Hypothalamus (tissue), 51 donors: Measurements from ENCODE around the gene CTSH.
"Not testable (repeated sequence)": the region's sequence is repeated elsewhere in the genome, so short reads cannot be mapped to it uniquely, and the experiment has no call there.

Experiments
- DNase-seq, 51 donors: peaks; one replicate each; lab custom pipeline; 2025; lab: John Stamatoyannopoulos, UW

The CTSH gene

GRCh38 chr15:78925076-78925624 is 19.7 kb downstream of the CTSH start:
- no peak for DNase-seq

GRCh38 chr15:78923480-78924360 is 21.1 kb downstream of the CTSH start:
- no peak for DNase-seq

GRCh38 chr15:78923015-78923414 is 21.8 kb downstream of the CTSH start:
- no peak for DNase-seq

GRCh38 chr15:78922527-78922926 is 22.3 kb downstream of the CTSH start:
- DNase-seq: no peak

- peak in 6 of 51 donors; percentile 10 to 43 (median 23) for DNase-seq
These were observed 22.9 kb downstream of the CTSH start for GRCh38 chr15:78921940-78922339.

GRCh38 chr15:78921517-78921916 is 23.3 kb downstream of the CTSH start:
- no peak for DNase-seq

- no peak for DNase-seq
These were observed 27.0 kb downstream of the CTSH start for GRCh38 chr15:78917888-78918287.

- no peak for DNase-seq
These were observed 28.8 kb downstream of the CTSH start for GRCh38 chr15:78916088-78916487.

GRCh38 chr15:78915341-78916087 is 29.3 kb downstream of the CTSH start:
- peak in 13 of 51 donors; percentile 25 to 46 (median 36) for DNase-seq

- DNase-seq: peak in 3 of 51 donors; percentile 29 to 35 (median 31)
These were observed 30.6 kb downstream of the CTSH start for GRCh38 chr15:78914027-78914764.

- no peak for DNase-seq
These were observed 31.8 kb downstream of the CTSH start for GRCh38 chr15:78913012-78913411.

GRCh38 chr15:78912316-78912715 is 32.5 kb downstream of the CTSH start:
- no peak for DNase-seq

- DNase-seq: peak in 1 of 51 donors; percentile 10
These were observed 34.6 kb downstream of the CTSH start for GRCh38 chr15:78910271-78910670.

GRCh38 chr15:78909791-78910228 is 35.0 kb downstream of the CTSH start:
- DNase-seq: peak in 3 of 51 donors; percentile 15 to 36 (median 27)

- no peak for DNase-seq
These were observed 35.6 kb downstream of the CTSH start for GRCh38 chr15:78909160-78909695.

GRCh38 chr15:78907577-78907976 is 37.3 kb downstream of the CTSH start:
- DNase-seq: no peak

GRCh38 chr15:78906316-78906620 is 38.6 kb downstream of the CTSH start:
- no peak for DNase-seq

GRCh38 chr15:78904599-78905358 is 40.1 kb downstream of the CTSH start:
- DNase-seq: no peak

GRCh38 chr15:78902281-78903032 is 42.4 kb downstream of the CTSH start:
- not testable (repeated sequence) for DNase-seq
